K562 (cell line): ENCODE measurements around the gene MARK2. TPM values are rescaled to one million over a fixed set of nuclear protein-coding genes. Genes with fewer than 3 reads are reported as not detected.

ENCODE experiments used
- ARID3A ChIP-seq: IDR thresholded peaks from 2 replicates; pipeline ENCODE4 v1.6.1; 2012; ENCODE audit warnings: low read depth, low read length, improper control_type of control experiment, borderline replicate concordance
- E4F1 ChIP-seq: fragments of 250-450 bp; sonication (Bioruptor Pico); IDR thresholded peaks from 2 replicates; pipeline ENCODE4 v1.5.0; 2021; ENCODE audit warnings: mild to moderate bottlenecking, borderline replicate concordance
- GTF2B ChIP-seq: IDR thresholded peaks from 2 replicates; pipeline ENCODE4 v1.6.1; 2011; ENCODE audit not compliant: insufficient read length; ENCODE audit errors: extremely low read depth
- GTF2F1 ChIP-seq: IDR thresholded peaks from 2 replicates; pipeline ENCODE4 v1.6.1; 2011; ENCODE audit warnings: low read depth, low read length, improper control_type of control experiment
- HDAC6 ChIP-seq: IDR thresholded peaks from 2 replicates; pipeline ENCODE4 v1.6.1; 2012; ENCODE audit warnings: low read depth, mild to moderate bottlenecking, control low read depth, inconsistent platforms, low read length, moderate library complexity
- MAFK ChIP-seq: IDR thresholded peaks from 2 replicates; pipeline ENCODE4 v1.6.1; 2011; ENCODE audit warnings: low read length, improper control_type of control experiment
- MEF2A ChIP-seq: IDR thresholded peaks from 2 replicates; pipeline ENCODE4 v1.6.1; 2011; ENCODE audit warnings: low read depth, mild to moderate bottlenecking, low read length, moderate library complexity; ENCODE audit not compliant: control insufficient read depth
- NRF1 ChIP-seq, 2 experiments: fragments of 450-650 bp; IDR thresholded peaks in 1 of 2; conservative IDR thresholded peaks in 1 of 2; 2 replicates each; pipeline ENCODE4 v1.6.1; 2014; ENCODE audit warnings: mild to moderate bottlenecking in 2 of 2
- NUFIP1 ChIP-seq: fragments of 450-650 bp; IDR thresholded peaks from 2 replicates; pipeline ENCODE4 v1.6.1; 2018; ENCODE audit not compliant: partially characterized antibody
- PKNOX1 ChIP-seq: fragments of 450-650 bp; IDR thresholded peaks from 2 replicates; pipeline ENCODE4 v1.6.1; 2016
- POLR2G ChIP-seq: fragments of 200-400 bp; formaldehyde crosslinking; IDR thresholded peaks from 2 replicates; pipeline ENCODE4 v1.6.1; 2017; ENCODE audit warnings: low read depth, mild to moderate bottlenecking, antibody characterized with exemption, low read length, moderate library complexity
- POLR3A ChIP-seq: IDR thresholded peaks from 2 replicates; pipeline ENCODE4 v1.6.1; 2011; ENCODE audit warnings: borderline replicate concordance, mild to moderate bottlenecking, moderate library complexity; ENCODE audit not compliant: insufficient read length, insufficient read depth; ENCODE audit errors: extremely low read depth
- RBM34 ChIP-seq: fragments of 200-400 bp; formaldehyde crosslinking; IDR thresholded peaks from 2 replicates; pipeline ENCODE4 v1.6.1; 2018; ENCODE audit warnings: low read length, borderline replicate concordance; ENCODE audit not compliant: insufficient read depth
- RCOR1 ChIP-seq, 2 experiments: IDR thresholded peaks; 2 replicates each; pipeline ENCODE4 v1.6.1; 2012; ENCODE audit warnings: low read depth in 2 of 2, low read length in 2 of 2, borderline replicate concordance in 1 of 2, improper control_type of control experiment in 1 of 2
- SIRT6 ChIP-seq: IDR thresholded peaks from one replicate; pipeline ENCODE4 v1.6.1; 2012; ENCODE audit warnings: low read depth, mild to moderate bottlenecking, control low read depth, inconsistent platforms, low read length, moderate library complexity
- SNIP1 ChIP-seq: fragments of 450-650 bp; IDR thresholded peaks from 2 replicates; pipeline ENCODE4 v1.7.1; 2017; ENCODE audit warnings: low read depth, mild to moderate bottlenecking
- ZFP36 ChIP-seq: fragments of 150-350 bp; IDR thresholded peaks from 2 replicates; pipeline ENCODE4 v1.6.1; 2018; ENCODE audit warnings: low read length, low read depth; ENCODE audit not compliant: partially characterized antibody
- ZNF280B ChIP-seq: fragments of 250-450 bp; sonication (Bioruptor Pico); IDR thresholded peaks from 2 replicates; pipeline ENCODE4 v1.5.1; 2021; ENCODE audit warnings: mild to moderate bottlenecking
- ZNF695 ChIP-seq: fragments of 450-650 bp; formaldehyde crosslinking; IDR thresholded peaks from 2 replicates; pipeline ENCODE4 v1.4.0; 2020; ENCODE audit warnings: mild to moderate bottlenecking, moderate library complexity
- ZZZ3 ChIP-seq: fragments of 450-650 bp; IDR thresholded peaks from 2 replicates; pipeline ENCODE4 v1.6.1; 2016; ENCODE audit warnings: antibody characterized with exemption, mild to moderate bottlenecking, moderate library complexity
- polyA plus RNA-seq, 8 experiments: library from polyadenylated mRNA; depleted of rRNA in 4 of 8; stranded (reverse) in 5 of 8; unstranded in 3 of 8; fragments of >200 nt; fragmentation: Nextera tagmentation in 2 of 8; fragmentation: Illumina TruSeq in 1 of 8; extraction: Ambion mirVana in 2 of 8; extraction: Trizol in 1 of 8; gene quantifications; 2 replicates each; pipeline versions ENCODE4 v1.2.1 to v1.2.3, GENCODE V29; 2011 to 2014; ENCODE audit warnings: inconsistent platforms in 1 of 8, missing spikeins in 1 of 8
- total RNA-seq, 7 experiments: library from RNA; depleted of rRNA in 6 of 7; stranded (reverse); fragments of >200 nt in 6 of 7; fragmentation: Illumina TruSeq in 2 of 7; extraction: Trizol in 2 of 7; gene quantifications; 2 replicates each; pipeline versions ENCODE4 v1.2.1 to v1.2.3, GENCODE V29; 2011 to 2021; ENCODE audit warnings: low replicate concordance in 1 of 7

The MARK2 gene
- total and polyA plus RNA-seq, 9 of the 15 experiments (the other 6 are each of a cell fraction or from before 2014, with no cell fraction given), result 0.32 to 43.5 (median 15.1) TPM

- TF ChIP-seq ARID3A, result no peak
- TF ChIP-seq ZZZ3, result no peak
- no peak for TF ChIP-seq RCOR1 (IDR thresholded peaks at IDR 0.05; ENCODE audit: borderline replicate concordance in 1 of 2, low read depth in 2 of 2, low read length in 2 of 2)
- TF ChIP-seq ZFP36, result no peak
- TF ChIP-seq GTF2B, result no peak
- TF ChIP-seq NRF1 (conservative IDR thresholded peaks at IDR 0.05 in 1 of 2, IDR thresholded peaks at IDR 0.05 in 1 of 2), result peak; percentile 88 to 89
- TF ChIP-seq PKNOX1, result no peak
- no peak for TF ChIP-seq RBM34
- TF ChIP-seq HDAC6, result no peak
- TF ChIP-seq NUFIP1, result no peak
- no peak for TF ChIP-seq SIRT6
- TF ChIP-seq POLR2G, result peak; percentile 64
- no peak for TF ChIP-seq MEF2A
- no peak for TF ChIP-seq GTF2F1
- no peak for TF ChIP-seq E4F1
- no peak for TF ChIP-seq MAFK
- no peak for TF ChIP-seq ZNF695 (CRISPR knock-in tag)
- TF ChIP-seq ZNF280B (CRISPR knock-in tag), result no peak
- no peak for TF ChIP-seq SNIP1
- no peak for TF ChIP-seq POLR3A
Measured at GRCh38 chr11:63938479-63939396, 99.8 kb downstream of the MARK2 start, which contains the start of gene NAA40 (continued).
